Peyer's patch (tissue), 4 donors: ENCODE measurements around the gene FEN1.

Experiments used
- POLR2A ChIP-seq, 2 donors: fragments of 450-650 bp; IDR thresholded peaks; one replicate each; pipeline ENCODE4 v1.5.1; 2017; ENCODE audit warnings: antibody characterized with exemption in 2 of 2, mild to moderate bottlenecking in 2 of 2, moderate library complexity in 2 of 2
- TF ChIP-seq, protein P1 (sequence below), 6 experiments: fragments of 450-650 bp in 4 of 6; fragments of 200-600 bp in 2 of 6; sonication (generic) in 1 of 6; IDR thresholded peaks; one replicate each; pipeline ENCODE4 v1.5.1; 2017 to 2019; ENCODE audit warnings: antibody characterized with exemption in 6 of 6, mild to moderate bottlenecking in 3 of 6, moderate library complexity in 1 of 6

DNA sequence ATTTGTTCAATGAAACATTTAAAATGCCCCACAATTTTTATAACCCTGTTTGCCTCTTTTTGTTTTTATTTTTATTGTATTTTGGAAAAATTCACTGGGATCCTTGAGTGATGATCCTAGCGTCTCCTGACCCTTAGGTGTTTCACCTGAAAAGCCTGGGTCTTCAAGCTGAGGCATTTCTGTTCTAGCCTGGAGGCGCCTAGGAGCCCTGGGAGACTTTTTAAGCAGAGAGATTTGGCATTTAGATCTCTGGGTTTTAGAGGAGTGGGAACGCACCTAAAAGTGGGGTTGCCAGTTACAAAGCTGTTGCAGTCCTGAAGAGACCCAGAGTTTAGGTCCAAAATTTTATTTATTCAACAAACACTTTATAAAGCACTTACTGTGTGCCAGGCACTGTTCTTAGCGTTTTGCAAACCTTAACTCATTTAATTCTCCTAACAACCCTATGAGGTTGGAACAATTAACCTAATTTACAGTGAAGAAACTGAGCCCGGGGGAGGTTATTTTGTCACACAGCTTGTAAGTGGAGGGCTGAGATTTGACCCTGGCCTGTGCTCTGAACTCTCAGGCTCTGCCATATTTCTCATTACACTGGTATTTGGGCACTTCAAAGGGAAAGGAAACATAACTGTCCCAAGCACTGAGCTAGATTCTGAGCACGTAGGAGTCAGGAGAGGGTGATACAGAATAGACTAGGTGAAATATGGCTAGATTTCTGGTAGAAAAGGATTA, 24.9 kb downstream of the FEN1 start:
- TF ChIP-seq, protein P1, sequence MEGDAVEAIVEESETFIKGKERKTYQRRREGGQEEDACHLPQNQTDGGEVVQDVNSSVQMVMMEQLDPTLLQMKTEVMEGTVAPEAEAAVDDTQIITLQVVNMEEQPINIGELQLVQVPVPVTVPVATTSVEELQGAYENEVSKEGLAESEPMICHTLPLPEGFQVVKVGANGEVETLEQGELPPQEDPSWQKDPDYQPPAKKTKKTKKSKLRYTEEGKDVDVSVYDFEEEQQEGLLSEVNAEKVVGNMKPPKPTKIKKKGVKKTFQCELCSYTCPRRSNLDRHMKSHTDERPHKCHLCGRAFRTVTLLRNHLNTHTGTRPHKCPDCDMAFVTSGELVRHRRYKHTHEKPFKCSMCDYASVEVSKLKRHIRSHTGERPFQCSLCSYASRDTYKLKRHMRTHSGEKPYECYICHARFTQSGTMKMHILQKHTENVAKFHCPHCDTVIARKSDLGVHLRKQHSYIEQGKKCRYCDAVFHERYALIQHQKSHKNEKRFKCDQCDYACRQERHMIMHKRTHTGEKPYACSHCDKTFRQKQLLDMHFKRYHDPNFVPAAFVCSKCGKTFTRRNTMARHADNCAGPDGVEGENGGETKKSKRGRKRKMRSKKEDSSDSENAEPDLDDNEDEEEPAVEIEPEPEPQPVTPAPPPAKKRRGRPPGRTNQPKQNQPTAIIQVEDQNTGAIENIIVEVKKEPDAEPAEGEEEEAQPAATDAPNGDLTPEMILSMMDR (IDR thresholded peaks at IDR 0.05): no peak
- TF ChIP-seq POLR2A (IDR thresholded peaks at IDR 0.05): no peak
